PFSK-1 (cell line): ENCODE data around the gene LHX2.

ENCODE experiments used
- POLR2AphosphoS5 ChIP-seq: IDR thresholded peaks from 2 replicates; pipeline ENCODE4 v1.6.1; 2012; ENCODE audit warnings: low read depth, mild to moderate bottlenecking, control low read depth, low read length, moderate library complexity
- REST ChIP-seq, 2 experiments: IDR thresholded peaks; 2 replicates each; pipeline versions ENCODE4 v1.6.1 to v1.8.0; 2011 to 2012; ENCODE audit warnings: low read depth in 2 of 2, low read length in 2 of 2, control low read depth in 1 of 2, inconsistent platforms in 1 of 2, mild to moderate bottlenecking in 1 of 2, moderate library complexity in 1 of 2; ENCODE audit not compliant: insufficient read depth in 1 of 2
- SIN3A ChIP-seq: IDR thresholded peaks from 2 replicates; pipeline ENCODE4 v1.6.1; 2012; ENCODE audit warnings: mild to moderate bottlenecking, low read length, moderate library complexity, borderline replicate concordance; ENCODE audit not compliant: insufficient read depth
- TAF1 ChIP-seq: IDR thresholded peaks from 2 replicates; pipeline ENCODE4 v1.6.1; 2012; ENCODE audit warnings: low read length, control low read depth, borderline replicate concordance; ENCODE audit not compliant: insufficient read depth

DNA sequence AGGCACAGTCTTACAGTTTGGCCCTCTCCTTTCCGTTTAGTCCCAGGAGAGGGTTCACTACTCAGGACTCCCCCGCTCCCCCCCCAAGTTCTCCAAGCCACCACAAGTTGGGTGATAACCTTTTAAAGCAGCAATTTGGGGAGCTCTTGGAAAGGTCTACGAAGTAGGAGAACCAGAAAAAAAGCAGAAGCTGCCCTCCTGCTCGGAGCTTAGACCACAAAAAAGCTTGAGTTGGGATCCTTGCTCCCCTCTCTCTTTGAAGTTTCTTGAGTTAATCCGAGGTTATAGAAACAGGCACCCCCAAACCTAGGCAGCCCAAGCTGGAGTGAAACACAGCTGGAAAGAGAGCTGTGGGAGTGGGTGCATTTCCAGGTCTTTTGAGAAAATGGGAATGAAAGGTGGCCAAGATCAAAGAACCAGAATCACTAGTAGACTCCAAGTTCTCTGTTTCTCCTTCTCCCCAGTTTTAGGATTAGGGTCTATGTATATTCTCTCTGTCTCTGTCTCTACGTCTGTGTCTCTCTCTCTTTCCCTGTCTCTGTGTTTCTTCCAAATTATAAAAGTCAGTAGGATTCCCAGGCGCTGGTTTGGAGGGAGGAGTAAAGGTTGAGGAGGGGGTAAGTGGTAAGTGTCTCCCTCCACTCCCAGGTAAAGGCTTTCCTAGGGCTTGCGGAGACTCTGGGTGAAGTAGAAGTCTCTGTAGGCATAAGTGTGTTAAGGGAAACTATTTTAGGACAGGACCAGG lies 2.8 kb downstream of the LHX2 start:
- TF ChIP-seq REST (IDR thresholded peaks at IDR 0.05; ENCODE audit: insufficient read depth in 1 of 2, low read depth in 2 of 2, low read length in 2 of 2) (no peak), POLR2AphosphoS5 (no peak), TAF1 (no peak), SIN3A (no peak)
